HCT116 (cell line): ENCODE measurements around the gene SP110. TPM values are rescaled to one million over a fixed set of nuclear protein-coding genes. Genes with fewer than 3 reads are reported as not detected.

Experiments
- ATAC-seq: fragments of 200-7000 bp; cut with Tn5 transposase; 2 replicates; pipeline ENCODE4 v1.9.1; 2020; ENCODE audit warnings: mild to moderate bottlenecking, moderate library complexity
- BruUV-seq: library from RNA; stranded (reverse); fragments of 400-500 nt; replicated peaks from 2 replicates; lab custom pipeline; 2021; lab: Mats Ljungman, UMichigan
- CTCF ChIA-PET: fragments of 300-600 bp; sonication (Branson Sonifier 250); formaldehyde crosslinking; loops from one replicate; lab custom pipeline; 2021; ENCODE audit warnings: antibody characterized with exemption; lab: Charles Lee
- POLR2A ChIA-PET: fragments of 300-600, 350-600 bp; sonication (Branson Sonifier 250); formaldehyde crosslinking; loops from one replicate; lab custom pipeline; 2021; ENCODE audit warnings: antibody characterized with exemption; lab: Charles Lee
- RAD21 ChIA-PET, 2 experiments: fragments of 300-600 bp; sonication (Branson Sonifier 250); formaldehyde crosslinking; loops; one replicate each; lab custom pipeline; 2023; ENCODE audit warnings: low total read pairs in 2 of 2; ENCODE audit not compliant: uncharacterized antibody in 2 of 2, unreplicated experiment in 2 of 2, low non-redundant PET in 1 of 2; lab: Charles Lee
- DNase-seq: peaks from one replicate; pipeline ENCODE4 v3.0.0-alpha.2; 2010; ENCODE audit warnings: low read depth, low spot score
- H2AFZ ChIP-seq: fragments of 200-600 bp; shearing (Covaris generic), sonication (generic); 2 replicates; pipeline ENCODE4 v1.6.1; 2017; ENCODE audit warnings: low read depth, mixed run types, mixed read lengths, antibody characterized with exemption, low read length; ENCODE audit not compliant: poor library complexity, severe bottlenecking
- H3K27ac ChIP-seq: 2 replicates; pipeline ENCODE4 v1.5.1; 2012; ENCODE audit warnings: low read depth, low read length
- H3K27me3 ChIP-seq: fragments of 200-600 bp; sonication (generic); 2 replicates; pipeline ENCODE4 v1.6.1; 2016; ENCODE audit warnings: mixed run types, low read length, mixed read lengths; ENCODE audit not compliant: insufficient read depth
- H3K36me3 ChIP-seq, 2 experiments: fragments of 200-500 bp in 1 of 2; fragments of 200-600 bp in 1 of 2; sonication (Bioruptor generic) in 1 of 2; sonication (generic) in 1 of 2; 2 replicates each; pipeline versions ENCODE4 v1.5.1 to v1.6.1; 2014 to 2016; ENCODE audit warnings: low read length in 2 of 2, inconsistent platforms in 1 of 2, mixed read lengths in 1 of 2, mixed run types in 1 of 2; ENCODE audit not compliant: insufficient read depth in 2 of 2, control insufficient read depth in 1 of 2
- H3K4me1 ChIP-seq, 2 experiments: fragments of 200-600 bp in 1 of 2; sonication (generic) in 1 of 2; 2 replicates each; pipeline versions ENCODE4 v1.5.1 to v1.6.1; 2012 to 2017; ENCODE audit warnings: low read length in 2 of 2, inconsistent platforms in 1 of 2, mild to moderate bottlenecking in 1 of 2, mixed read lengths in 1 of 2, mixed run types in 1 of 2, moderate library complexity in 1 of 2; ENCODE audit not compliant: insufficient read depth in 2 of 2, control insufficient read depth in 1 of 2
- H3K4me2 ChIP-seq: fragments of 200-600 bp; sonication (generic); 2 replicates; pipeline ENCODE4 v1.6.1; 2017; ENCODE audit warnings: mixed run types, low read length, mixed read lengths
- H3K4me3 ChIP-seq, 2 experiments: fragments of 200-600 bp in 1 of 2; sonication (generic) in 1 of 2; replicated peaks in 1 of 2; 2 replicates each; pipeline ENCODE4 v1.5.1; 2011 to 2016; ENCODE audit warnings: low read length in 2 of 2, control low read depth in 1 of 2, low read depth in 1 of 2, mild to moderate bottlenecking in 1 of 2, mixed read lengths in 1 of 2, mixed run types in 1 of 2
- H3K79me2 ChIP-seq: fragments of 200-600 bp; sonication (generic); 2 replicates; pipeline ENCODE4 v1.6.1; 2017; ENCODE audit warnings: mild to moderate bottlenecking, mixed run types, low read length, moderate library complexity, mixed read lengths; ENCODE audit not compliant: insufficient read depth
- H3K9ac ChIP-seq: fragments of 200-600 bp; sonication (generic); 2 replicates; pipeline ENCODE4 v1.6.1; 2016; ENCODE audit warnings: low read length, mixed read lengths
- H3K9me2 ChIP-seq: fragments of 200-600 bp; sonication (generic), shearing (Covaris generic); 2 replicates; pipeline ENCODE4 v1.6.1; 2017; ENCODE audit warnings: mixed run types, mild to moderate bottlenecking, moderate library complexity; ENCODE audit not compliant: insufficient read depth
- H3K9me3 ChIP-seq, 2 experiments: fragments of 200-500 bp in 1 of 2; fragments of 200-600 bp in 1 of 2; sonication (Bioruptor generic) in 1 of 2; sonication (generic) in 1 of 2; 2 replicates each; pipeline ENCODE4 v1.6.1; 2014 to 2017; ENCODE audit warnings: low read length in 2 of 2, mixed read lengths in 2 of 2, inconsistent platforms in 1 of 2, low read depth in 1 of 2, mild to moderate bottlenecking in 1 of 2, mixed run types in 1 of 2, moderate library complexity in 1 of 2; ENCODE audit not compliant: control insufficient read depth in 1 of 2, insufficient read depth in 1 of 2
- H4K20me1 ChIP-seq: fragments of 200-600 bp; sonication (generic), shearing (Covaris generic); 2 replicates; pipeline ENCODE4 v1.6.1; 2017; ENCODE audit warnings: mixed run types, mild to moderate bottlenecking, moderate library complexity; ENCODE audit not compliant: insufficient read depth
- EZH2 ChIP-seq: fragments of 200-600 bp; sonication (generic); IDR thresholded peaks from 2 replicates; pipeline ENCODE4 v1.6.1; 2017; ENCODE audit warnings: antibody characterized with exemption, mixed run types
- FOSL1 ChIP-seq: IDR thresholded peaks from 2 replicates; pipeline ENCODE4 v1.6.1; 2012; ENCODE audit warnings: low read depth
- SP1 ChIP-seq: IDR thresholded peaks from 2 replicates; pipeline ENCODE4 v1.6.1; 2012; ENCODE audit warnings: low read depth
- SRF ChIP-seq: IDR thresholded peaks from 2 replicates; pipeline ENCODE4 v1.6.1; 2012; ENCODE audit warnings: low read depth
- intact Hi-C: fragments of 100-400 bp; cut with micrococcal nuclease; formaldehyde crosslinking; loops from 2 replicates; pipeline ENCODE4 v1.10.0; 2022
- total RNA-seq: library from RNA; stranded (reverse); gene quantifications from one replicate; pipeline ENCODE4 v1.2.1, GENCODE V29; 2021; ENCODE audit not compliant: unreplicated experiment
- TF ChIP-seq, protein P1 (sequence below): IDR thresholded peaks from 2 replicates; pipeline ENCODE4 v1.6.1; 2012; ENCODE audit warnings: low read depth
- TF ChIP-seq, protein P2 (sequence below): IDR thresholded peaks from 2 replicates; pipeline ENCODE4 v1.6.1; 2011; ENCODE audit warnings: mild to moderate bottlenecking, low read length, moderate library complexity; ENCODE audit not compliant: insufficient replicate concordance; ENCODE audit errors: extremely low read depth

The SP110 gene
- total RNA-seq, 1 experiment from 2014 or later, result 8.5 TPM

DNA sequence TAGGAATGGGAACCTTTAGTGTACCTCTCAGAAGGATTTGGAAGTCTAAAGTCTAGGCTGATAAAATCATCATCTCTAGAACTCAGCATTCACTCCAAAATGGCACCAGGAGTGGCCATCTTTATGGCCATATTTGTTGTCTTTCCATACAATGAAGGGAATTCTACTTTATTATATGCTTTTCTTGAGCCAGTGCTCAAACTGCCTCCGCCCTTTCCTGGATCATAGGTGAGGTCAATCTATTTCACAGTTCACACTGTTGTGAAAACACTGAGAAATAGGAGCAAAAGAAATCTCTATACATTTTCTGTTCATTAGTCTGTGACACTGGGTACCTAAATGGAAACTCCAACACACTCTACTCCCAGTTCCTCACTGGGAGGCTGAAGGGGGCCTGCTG is 55.6 kb downstream of the SP110 start:
- ATAC-seq (no peak), DNase-seq (no peak)
- no peak overlapping the region for H3K4me2 ChIP-seq
- no peaks in the 10 kb centered on the region for H3K4me1 ChIP-seq
- TF ChIP-seq SRF (no peak), SP1 (no peak), FOSL1 (no peak), EZH2 (no peak)
- TF ChIP-seq, protein P1, sequence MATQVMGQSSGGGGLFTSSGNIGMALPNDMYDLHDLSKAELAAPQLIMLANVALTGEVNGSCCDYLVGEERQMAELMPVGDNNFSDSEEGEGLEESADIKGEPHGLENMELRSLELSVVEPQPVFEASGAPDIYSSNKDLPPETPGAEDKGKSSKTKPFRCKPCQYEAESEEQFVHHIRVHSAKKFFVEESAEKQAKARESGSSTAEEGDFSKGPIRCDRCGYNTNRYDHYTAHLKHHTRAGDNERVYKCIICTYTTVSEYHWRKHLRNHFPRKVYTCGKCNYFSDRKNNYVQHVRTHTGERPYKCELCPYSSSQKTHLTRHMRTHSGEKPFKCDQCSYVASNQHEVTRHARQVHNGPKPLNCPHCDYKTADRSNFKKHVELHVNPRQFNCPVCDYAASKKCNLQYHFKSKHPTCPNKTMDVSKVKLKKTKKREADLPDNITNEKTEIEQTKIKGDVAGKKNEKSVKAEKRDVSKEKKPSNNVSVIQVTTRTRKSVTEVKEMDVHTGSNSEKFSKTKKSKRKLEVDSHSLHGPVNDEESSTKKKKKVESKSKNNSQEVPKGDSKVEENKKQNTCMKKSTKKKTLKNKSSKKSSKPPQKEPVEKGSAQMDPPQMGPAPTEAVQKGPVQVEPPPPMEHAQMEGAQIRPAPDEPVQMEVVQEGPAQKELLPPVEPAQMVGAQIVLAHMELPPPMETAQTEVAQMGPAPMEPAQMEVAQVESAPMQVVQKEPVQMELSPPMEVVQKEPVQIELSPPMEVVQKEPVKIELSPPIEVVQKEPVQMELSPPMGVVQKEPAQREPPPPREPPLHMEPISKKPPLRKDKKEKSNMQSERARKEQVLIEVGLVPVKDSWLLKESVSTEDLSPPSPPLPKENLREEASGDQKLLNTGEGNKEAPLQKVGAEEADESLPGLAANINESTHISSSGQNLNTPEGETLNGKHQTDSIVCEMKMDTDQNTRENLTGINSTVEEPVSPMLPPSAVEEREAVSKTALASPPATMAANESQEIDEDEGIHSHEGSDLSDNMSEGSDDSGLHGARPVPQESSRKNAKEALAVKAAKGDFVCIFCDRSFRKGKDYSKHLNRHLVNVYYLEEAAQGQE, result no peak
- TF ChIP-seq, protein P2, sequence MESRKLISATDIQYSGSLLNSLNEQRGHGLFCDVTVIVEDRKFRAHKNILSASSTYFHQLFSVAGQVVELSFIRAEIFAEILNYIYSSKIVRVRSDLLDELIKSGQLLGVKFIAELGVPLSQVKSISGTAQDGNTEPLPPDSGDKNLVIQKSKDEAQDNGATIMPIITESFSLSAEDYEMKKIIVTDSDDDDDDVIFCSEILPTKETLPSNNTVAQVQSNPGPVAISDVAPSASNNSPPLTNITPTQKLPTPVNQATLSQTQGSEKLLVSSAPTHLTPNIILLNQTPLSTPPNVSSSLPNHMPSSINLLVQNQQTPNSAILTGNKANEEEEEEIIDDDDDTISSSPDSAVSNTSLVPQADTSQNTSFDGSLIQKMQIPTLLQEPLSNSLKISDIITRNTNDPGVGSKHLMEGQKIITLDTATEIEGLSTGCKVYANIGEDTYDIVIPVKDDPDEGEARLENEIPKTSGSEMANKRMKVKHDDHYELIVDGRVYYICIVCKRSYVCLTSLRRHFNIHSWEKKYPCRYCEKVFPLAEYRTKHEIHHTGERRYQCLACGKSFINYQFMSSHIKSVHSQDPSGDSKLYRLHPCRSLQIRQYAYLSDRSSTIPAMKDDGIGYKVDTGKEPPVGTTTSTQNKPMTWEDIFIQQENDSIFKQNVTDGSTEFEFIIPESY, result no peak
- no peaks in the 10 kb centered on the region for H3K36me3 ChIP-seq
- no peak overlapping the region for H3K27ac ChIP-seq
- no peaks in the 10 kb centered on the region for H4K20me1 ChIP-seq
- H2AFZ ChIP-seq, result no peak overlapping the region
- POLR2A ChIA-PET, result no interaction called here
- no peak overlapping the region for H3K4me3 ChIP-seq
- intact Hi-C loops, result loop anchor here (10.0 kb wide), 1 partner anchor 359 kb away; no protein-coding TSS in a partner anchor
- no peaks in the 10 kb centered on the region for H3K79me2 ChIP-seq
- H3K9ac ChIP-seq, result no peak overlapping the region
- CTCF ChIA-PET, result no interaction called here
- no peaks in the 10 kb centered on the region for H3K9me3 ChIP-seq
- H3K9me2 ChIP-seq, result no peaks in the 10 kb centered on the region
- BruUV-seq, result no TSS peak
- H3K27me3 ChIP-seq, result no peaks in the 10 kb centered on the region
- RAD21 ChIA-PET, result no interaction called here
